Measurements from ENCODE around the gene SETD7.

The SETD7 gene

DNA sequence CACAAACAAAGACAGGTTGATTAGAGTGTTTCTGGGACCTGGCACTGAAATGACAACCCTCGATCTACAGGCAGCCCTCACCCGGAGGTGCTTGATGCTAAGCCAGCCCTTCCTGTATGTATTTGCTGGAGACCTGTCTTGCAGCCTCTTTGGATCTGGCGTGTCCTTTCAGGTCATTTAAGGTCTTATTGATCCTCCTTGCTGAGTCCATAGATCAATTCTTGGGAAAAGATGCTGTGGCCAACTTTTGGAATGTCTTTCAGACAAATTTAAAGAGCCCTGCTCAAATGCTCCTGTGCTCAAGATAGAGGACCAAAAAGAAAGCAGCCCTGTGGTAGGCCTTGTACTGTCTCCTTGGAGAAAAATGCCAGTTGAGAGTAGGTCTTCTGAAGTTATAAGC is 6.8 kb upstream of the SETD7 start:
- no peak for DNase-seq (ENCODE audit: low read depth)
- no peak overlapping the region for H3K4me3 ChIP-seq (ENCODE audit: low read depth, low read length)
- in situ Hi-C loops (cut with HindIII; ENCODE audit: low sequenced_read_pairs): no loop called here
- TF ChIP-seq, protein P1, sequence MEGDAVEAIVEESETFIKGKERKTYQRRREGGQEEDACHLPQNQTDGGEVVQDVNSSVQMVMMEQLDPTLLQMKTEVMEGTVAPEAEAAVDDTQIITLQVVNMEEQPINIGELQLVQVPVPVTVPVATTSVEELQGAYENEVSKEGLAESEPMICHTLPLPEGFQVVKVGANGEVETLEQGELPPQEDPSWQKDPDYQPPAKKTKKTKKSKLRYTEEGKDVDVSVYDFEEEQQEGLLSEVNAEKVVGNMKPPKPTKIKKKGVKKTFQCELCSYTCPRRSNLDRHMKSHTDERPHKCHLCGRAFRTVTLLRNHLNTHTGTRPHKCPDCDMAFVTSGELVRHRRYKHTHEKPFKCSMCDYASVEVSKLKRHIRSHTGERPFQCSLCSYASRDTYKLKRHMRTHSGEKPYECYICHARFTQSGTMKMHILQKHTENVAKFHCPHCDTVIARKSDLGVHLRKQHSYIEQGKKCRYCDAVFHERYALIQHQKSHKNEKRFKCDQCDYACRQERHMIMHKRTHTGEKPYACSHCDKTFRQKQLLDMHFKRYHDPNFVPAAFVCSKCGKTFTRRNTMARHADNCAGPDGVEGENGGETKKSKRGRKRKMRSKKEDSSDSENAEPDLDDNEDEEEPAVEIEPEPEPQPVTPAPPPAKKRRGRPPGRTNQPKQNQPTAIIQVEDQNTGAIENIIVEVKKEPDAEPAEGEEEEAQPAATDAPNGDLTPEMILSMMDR (IDR thresholded peaks at IDR 0.05; ENCODE audit: low read depth, low read length, missing control alignments): no peak

DNA sequence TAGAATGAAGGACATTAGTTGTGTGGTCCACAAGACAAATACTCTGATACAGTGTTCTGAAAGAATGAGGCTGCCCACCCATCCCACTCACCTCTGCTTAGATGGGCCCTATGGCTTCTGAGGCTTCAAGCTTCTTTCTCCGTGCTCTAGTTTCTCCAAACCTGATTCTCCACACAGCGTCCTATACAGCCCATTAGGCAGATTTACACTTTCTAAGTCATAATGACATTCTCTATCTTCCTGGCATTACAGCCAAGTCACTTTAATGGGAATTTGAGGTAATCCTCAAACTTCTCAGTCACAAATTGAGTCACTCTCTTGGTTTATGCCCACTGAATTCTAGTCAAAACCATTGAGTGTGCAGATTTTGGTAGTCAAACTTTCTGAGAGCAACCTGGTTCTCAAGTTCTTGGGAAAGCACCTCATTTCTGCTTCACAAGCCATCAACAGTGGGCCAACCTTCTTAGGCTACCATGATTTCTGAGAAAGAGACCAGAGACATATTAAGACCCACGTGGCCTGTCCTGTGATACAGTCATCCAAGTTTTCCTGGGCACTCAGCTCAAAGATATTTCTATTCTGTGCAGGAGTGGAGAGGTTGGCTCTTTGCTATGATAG is 6.2 kb upstream of the SETD7 start:
- TF ChIP-seq, protein P1 (IDR thresholded peaks at IDR 0.05; ENCODE audit: low read depth, low read length, missing control alignments): no peak
- H3K4me3 ChIP-seq (ENCODE audit: low read depth, low read length): no peak overlapping the region
- no peak for DNase-seq (ENCODE audit: low read depth)
- in situ Hi-C loops (cut with HindIII; ENCODE audit: low sequenced_read_pairs): no loop called here

DNA sequence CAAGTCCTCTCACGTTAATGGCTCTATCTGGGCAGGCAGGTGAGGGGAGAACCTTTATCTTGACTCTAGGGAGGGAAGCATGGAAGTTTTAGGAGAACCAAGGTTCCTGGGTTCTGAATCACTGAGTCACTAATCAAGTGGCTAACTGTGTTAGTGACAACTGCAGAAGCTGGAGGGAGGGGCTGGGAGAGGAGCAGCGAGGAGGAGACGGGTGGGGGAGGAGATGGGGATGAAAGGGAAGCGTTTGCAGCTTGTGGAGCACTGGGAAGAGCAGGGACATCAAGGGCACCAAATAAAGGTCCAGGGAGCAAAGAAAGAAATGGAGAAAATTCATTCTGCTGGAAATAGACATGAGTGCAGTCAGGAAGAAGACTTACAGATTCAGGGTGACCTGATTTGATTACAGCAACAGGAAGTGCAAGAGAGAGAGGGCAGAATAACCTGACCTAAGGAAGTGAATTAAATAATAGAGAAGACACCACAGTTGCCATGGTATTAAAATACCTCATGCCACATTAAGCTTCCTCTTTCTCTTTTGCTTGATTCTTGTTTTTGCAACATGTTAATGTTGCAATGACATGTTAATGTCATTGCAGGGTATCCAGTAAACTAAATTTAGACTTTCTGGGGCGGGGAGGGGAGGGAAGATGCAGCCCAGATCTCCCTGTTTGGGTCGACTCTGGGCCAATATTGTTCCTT is 4.5 kb upstream of the SETD7 start:
- no peak overlapping the region for H3K4me3 ChIP-seq (ENCODE audit: low read depth, low read length)

DNA sequence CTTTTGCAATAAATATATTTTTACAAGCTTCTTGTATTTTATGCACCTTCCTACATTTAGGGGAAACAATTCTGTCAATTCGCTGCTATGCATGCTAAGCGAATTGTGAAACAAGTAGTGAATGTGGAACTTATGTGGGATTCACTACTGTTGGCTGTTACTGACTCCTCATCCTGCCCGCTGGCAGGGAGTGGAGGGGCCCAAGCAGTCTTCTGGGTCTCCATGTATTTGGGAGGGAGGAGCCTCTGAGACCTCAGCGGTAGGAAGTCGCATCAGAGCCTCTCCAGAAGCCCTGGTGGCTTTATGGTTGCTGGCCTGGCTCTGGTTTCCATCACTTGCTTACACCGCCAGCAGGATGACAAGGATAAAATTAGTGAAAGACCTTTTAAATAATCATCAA is 3.7 kb upstream of the SETD7 start:
- in situ Hi-C loops (cut with HindIII; ENCODE audit: low sequenced_read_pairs): no loop called here
- TF ChIP-seq, protein P1 (IDR thresholded peaks at IDR 0.05; ENCODE audit: low read depth, low read length, missing control alignments): no peak
- no peak overlapping the region for H3K4me3 ChIP-seq (ENCODE audit: low read depth, low read length)
- no peak for DNase-seq (ENCODE audit: low read depth)

More for the DNA sequence above, 4.5 kb upstream of the SETD7 start:
- in situ Hi-C loops (cut with HindIII; ENCODE audit: low sequenced_read_pairs): no loop called here
- no peak for DNase-seq (ENCODE audit: low read depth)
- TF ChIP-seq, protein P1 (IDR thresholded peaks at IDR 0.05; ENCODE audit: low read depth, low read length, missing control alignments): no peak

DNA sequence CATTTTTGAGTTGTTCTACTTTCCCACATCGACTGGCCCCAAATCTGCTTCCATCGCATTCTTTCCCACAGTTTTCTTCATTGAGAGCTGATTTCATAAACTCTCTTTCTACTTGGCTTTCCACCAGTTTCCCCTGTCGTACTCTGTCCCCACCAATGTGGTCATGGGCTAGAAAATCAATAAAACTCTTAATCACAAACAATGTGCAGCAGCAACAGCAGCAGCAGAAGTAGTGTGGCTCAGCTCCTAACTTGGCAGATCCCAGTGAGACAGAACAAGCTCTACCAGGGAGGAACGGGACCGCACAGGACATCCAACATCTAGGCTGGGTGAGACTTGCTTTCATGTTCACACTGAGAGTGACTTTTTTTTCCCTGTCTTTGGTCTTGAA is 3.1 kb upstream of the SETD7 start:
- no peak overlapping the region for H3K4me3 ChIP-seq (ENCODE audit: low read depth, low read length)
- TF ChIP-seq, protein P1 (IDR thresholded peaks at IDR 0.05; ENCODE audit: low read depth, low read length, missing control alignments): no peak
- in situ Hi-C loops (cut with HindIII; ENCODE audit: low sequenced_read_pairs): no loop called here

DNA sequence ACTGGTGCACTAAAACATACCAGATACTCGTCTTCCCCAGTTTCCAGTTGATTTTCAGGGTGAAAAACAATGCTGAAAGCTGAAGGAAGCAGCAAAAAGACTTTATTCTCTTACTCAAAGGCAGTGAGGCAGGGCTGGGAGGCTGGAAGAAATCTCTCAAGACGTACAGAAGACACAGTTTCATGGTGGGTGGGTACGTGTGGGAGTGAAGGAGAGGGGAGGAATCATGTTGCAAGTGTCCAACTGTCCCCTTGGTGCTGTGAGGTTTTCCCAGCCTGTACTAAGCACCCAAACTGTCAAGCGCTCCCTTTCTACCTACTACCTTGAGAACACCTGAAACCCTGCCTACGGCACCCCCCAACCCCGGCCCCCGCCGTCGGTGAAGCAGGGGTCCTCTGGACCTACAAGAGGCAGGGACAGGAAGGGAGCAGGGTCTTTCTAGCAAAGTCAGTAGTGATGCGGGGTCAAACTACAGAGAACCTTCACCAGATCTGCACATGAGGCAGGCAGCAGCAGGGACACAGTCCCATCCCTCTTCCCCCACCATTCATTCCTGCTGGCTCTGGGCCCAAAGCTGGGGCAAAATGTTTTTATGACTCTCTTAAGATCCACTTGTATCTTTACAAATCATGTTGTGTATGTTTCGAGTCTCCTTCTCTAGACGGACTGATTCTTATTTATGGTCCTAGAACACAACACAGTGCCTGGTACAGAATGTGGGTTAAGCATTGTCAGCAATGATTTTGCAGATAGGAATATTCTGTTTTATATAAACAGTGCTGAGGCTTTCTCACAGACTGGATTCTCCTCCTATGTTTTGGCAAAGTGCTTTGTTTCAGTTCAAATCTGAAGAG is 2.4 kb upstream of the SETD7 start:
- TF ChIP-seq, protein P1 (IDR thresholded peaks at IDR 0.05; ENCODE audit: low read depth, low read length, missing control alignments): no peak
- no peak overlapping the region for H3K4me3 ChIP-seq (ENCODE audit: low read depth, low read length)
- no peak for DNase-seq (ENCODE audit: low read depth)
- in situ Hi-C loops (cut with HindIII; ENCODE audit: low sequenced_read_pairs): no loop called here

More for the DNA sequence above, 3.1 kb upstream of the SETD7 start:
- DNase-seq (ENCODE audit: low read depth): no peak
